Measurements from ENCODE around the gene MBD3. TPM values are rescaled to one million over a fixed set of nuclear protein-coding genes. Genes with fewer than 3 reads are reported as not detected.

The MBD3 gene
- total RNA-seq, 1 experiment from 2014 or later, result 128 TPM

DNA sequence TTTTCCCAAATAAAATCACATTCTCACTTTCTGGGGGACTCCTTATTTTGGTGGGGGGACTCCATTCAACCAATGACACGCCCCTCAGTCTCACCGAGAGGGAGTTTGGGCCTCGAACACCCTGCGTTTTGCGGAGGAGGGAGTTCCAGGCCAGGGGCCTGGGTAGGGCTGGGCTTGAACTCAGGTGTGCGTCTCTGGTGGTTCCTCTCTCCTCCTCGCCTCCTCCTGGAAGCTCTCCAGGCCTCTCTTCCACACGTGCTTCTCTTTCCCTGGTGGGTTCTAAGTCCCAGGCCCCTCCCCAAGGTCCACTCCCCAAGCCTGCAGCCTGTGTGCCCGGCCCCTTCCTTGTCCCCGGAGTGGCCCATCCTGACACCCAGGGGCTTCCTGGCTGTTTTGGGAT lies 39.2 kb downstream of the MBD3 start:
- H3K4me1 ChIP-seq (ENCODE audit: insufficient read depth, low read length), result no peaks in the 10 kb centered on the region
- H3K14ac ChIP-seq (ENCODE audit: insufficient read depth, low read length), result no peak overlapping the region
- no peak overlapping the region for H3T11ph ChIP-seq (ENCODE audit: low read length)
- no peaks in the 10 kb centered on the region for H3K4me1 Mint-ChIP-seq
- H3K4me2 ChIP-seq (ENCODE audit: insufficient read depth, insufficient read length, low read length), result no peak overlapping the region
- no peak for TF ChIP-seq CTCF (conservative IDR thresholded peaks at IDR 0.05)
- H3K4ac ChIP-seq (ENCODE audit: low read depth, low read length), result no peak overlapping the region
- no peak overlapping the region for H2BK120ac ChIP-seq (ENCODE audit: low read depth, low read length, poor library complexity, severe bottlenecking)
- H3K27me3 ChIP-seq (ENCODE audit: insufficient read depth, low read length), result no peaks in the 10 kb centered on the region
- no peak overlapping the region for H2BK5ac ChIP-seq (ENCODE audit: insufficient read length, low read length)
- no peak overlapping the region for H3K27ac ChIP-seq (ENCODE audit: insufficient read length, low read depth, low read length)
- H3K18ac ChIP-seq (ENCODE audit: insufficient read length, low read depth, low read length), result no peak overlapping the region
- H3K36me3 Mint-ChIP-seq (ENCODE audit: insufficient read depth in 1 of 3, low read depth in 3 of 3), result peaks cover 0 to 14% (median 11%) of the 10 kb centered on the region in 3 experiments; a peak in 5 of 7 replicates
- no peak overlapping the region for H3K23ac ChIP-seq (ENCODE audit: insufficient read length, low read depth, low read length)
- H2AK5ac ChIP-seq (ENCODE audit: insufficient read length, low read length), result no peak overlapping the region
- no peak overlapping the region for H2BK20ac ChIP-seq (ENCODE audit: low read depth, low read length, poor library complexity, severe bottlenecking)
- no peak overlapping the region for H2AFZ ChIP-seq (ENCODE audit: low read length)
- no peak overlapping the region for H3K9ac ChIP-seq (ENCODE audit: extremely low read depth, insufficient read length, low read length)
- no peak overlapping the region for H4K5ac ChIP-seq (ENCODE audit: insufficient read length, low read depth, low read length)
- no peak for DNase-seq
- H3K9me3 ChIP-seq (ENCODE audit: control insufficient read depth, low read depth, low read length), result no peaks in the 10 kb centered on the region
- H3K27me3 Mint-ChIP-seq (ENCODE audit: low read depth), result peaks cover 1% of the 10 kb centered on the region; the same call in 1 of the 2 replicates
- no peak overlapping the region for H2BK15ac ChIP-seq (ENCODE audit: low read depth, low read length)
- H2BK12ac ChIP-seq (ENCODE audit: insufficient read length, low read depth, low read length), result no peak overlapping the region
- H3K79me1 ChIP-seq (ENCODE audit: insufficient read depth, low read depth, low read length, poor library complexity, severe bottlenecking), result no peaks in the 10 kb centered on the region
- no CpG with 5 or more reads among the region's 10 CpGs for WGBS (ENCODE audit: extremely low coverage, insufficient read length, low lambda C conversion rate)
- H3K79me2 ChIP-seq (ENCODE audit: insufficient read depth, low read length), result no peaks in the 10 kb centered on the region; the same call in 1 of the 2 replicates
- no peaks in the 10 kb centered on the region for H3K23me2 ChIP-seq (ENCODE audit: insufficient read length, low read depth, low read length, poor library complexity, severe bottlenecking)
- H4K20me1 ChIP-seq (ENCODE audit: control insufficient read depth, insufficient read depth, insufficient read length), result no peaks in the 10 kb centered on the region
- no peak overlapping the region for H4K8ac ChIP-seq (replicated peaks; ENCODE audit: insufficient read length, low read depth, low read length)
- no peak overlapping the region for H3K4me3 Mint-ChIP-seq
- H3K56ac ChIP-seq (ENCODE audit: insufficient read length, low read depth, low read length), result no peak overlapping the region
- no peak overlapping the region for H3K27ac Mint-ChIP-seq
- no peaks in the 10 kb centered on the region for H3K9me3 Mint-ChIP-seq
- no peak overlapping the region for H4K91ac ChIP-seq (ENCODE audit: insufficient read length, low read depth, low read length)

All from H9 (cell line).